AG09319 (cell line): ENCODE measurements around the gene FAM25C.
"Not testable (repeated sequence)": the region's sequence is repeated elsewhere in the genome, so short reads cannot be mapped to it uniquely, and the experiment has no call there.

Experiments
- DNase-seq: peaks from one replicate; pipeline ENCODE4 v3.0.0-alpha.2; 2010; ENCODE audit warnings: low read depth; ENCODE audit errors: extremely low read depth

FAM25C gene

DNA sequence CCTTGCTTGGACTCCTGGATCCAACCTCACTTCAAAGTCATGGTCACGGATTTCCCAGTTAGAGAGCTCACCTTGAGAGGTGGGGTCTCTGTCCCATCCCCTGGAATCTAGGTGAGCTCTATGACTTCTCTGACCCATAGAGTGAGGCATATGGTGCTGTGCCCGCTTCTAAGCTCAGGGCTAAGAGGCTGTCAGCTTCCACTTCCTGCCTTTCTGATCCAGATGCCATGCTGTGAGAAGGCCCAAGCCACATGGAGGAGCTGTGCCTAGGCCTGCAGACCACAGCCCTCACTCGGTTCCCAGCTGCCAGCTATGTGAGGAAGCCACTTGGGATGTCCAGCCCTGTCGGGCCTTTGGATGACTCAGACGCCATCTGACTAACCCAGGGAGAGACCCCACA, 39.9 kb downstream of the FAM25C start:
- DNase-seq = not testable (repeated sequence)

DNA sequence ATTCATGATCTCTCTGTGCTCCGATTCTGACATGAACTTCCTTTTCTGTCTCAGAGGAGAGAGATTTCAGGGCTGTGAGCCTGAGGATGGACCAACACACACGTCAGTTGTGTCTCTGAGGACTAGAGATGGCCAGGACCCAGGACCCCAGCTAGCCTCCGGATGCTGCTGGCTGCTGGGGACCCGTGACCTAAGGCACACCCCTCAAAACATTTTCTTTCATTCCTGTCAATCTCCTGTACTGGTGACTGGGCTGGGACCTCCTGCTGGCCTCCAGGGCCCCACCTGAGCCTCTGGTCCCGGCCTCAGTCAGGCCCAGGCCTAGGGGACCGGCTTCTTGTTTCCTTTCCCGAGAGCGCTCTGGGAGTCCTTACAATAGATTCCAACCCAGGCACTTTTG, 42.4 kb downstream of the FAM25C start:
- not testable (repeated sequence) for DNase-seq

DNA sequence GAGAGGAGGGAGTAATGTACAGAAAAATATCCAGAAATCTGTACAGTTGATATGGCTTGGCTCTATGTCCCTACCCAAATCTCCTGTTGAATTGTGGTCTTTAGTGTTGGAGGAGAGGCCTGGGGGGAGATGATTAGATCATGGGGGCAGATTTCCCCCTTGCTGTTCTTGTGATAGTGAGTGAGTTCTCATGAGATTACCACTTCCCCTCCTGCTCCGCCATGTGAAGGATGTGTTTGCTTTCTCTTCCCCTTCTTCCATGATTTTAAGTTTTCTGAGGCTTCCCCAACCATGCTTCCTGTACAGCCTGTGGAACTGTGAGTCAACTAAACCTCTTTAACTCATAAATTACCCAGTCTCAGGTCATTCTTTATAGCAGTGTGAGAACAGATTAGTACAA, 52.2 kb downstream of the FAM25C start:
- not testable (repeated sequence) for DNase-seq
